G401.6 (cell line): ENCODE measurements around the gene MAPK14.

ENCODE experiments used
- FAIRE-seq: peaks from 2 replicates; lab custom pipeline; 2012; peaks lifted over from hg19 to GRCh38; lab: Jason Lieb, UNC

Gene MAPK14

DNA sequence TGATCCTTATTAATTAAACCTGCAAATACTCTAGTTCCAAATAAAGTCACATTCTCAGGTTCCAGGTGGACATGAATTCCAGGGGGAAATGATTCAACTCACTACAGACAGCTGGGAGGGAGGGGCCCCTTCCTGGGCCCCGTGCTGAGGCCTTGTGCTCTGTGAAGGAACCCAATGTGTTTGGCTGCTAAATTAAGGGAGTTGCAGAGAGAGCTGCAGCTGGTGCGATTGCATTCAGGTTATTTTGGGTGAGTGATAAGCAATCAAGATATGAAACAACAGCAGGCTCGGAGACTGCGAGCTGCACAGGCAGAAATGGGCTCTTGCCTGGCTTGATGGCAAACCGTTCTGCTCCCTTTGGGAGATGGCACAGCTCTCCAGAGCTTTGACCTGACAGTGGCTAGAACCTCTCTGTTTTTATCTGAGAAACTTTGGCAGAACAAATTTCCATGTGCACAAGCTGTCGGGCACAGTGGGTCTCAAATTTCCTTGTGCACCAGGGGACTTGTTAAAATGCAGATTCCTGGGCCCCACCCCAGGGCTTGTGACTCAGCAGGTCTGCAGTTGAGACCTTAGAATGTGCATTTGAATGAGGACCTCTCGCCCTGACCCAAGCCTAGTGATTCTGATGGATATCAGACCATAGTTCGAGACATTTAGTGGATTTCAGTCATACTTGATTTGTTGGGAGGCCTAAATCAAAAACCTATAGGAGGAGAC, 112.5 kb downstream of the MAPK14 start:
- FAIRE-seq = no peak

GRCh38 chr6:36141091-36141490, 113.5 kb downstream of the MAPK14 start:
- FAIRE-seq = no peak

- FAIRE-seq = no peak
Observed at GRCh38 chr6:36141961-36142360, 114.4 kb downstream of the MAPK14 start.

DNA sequence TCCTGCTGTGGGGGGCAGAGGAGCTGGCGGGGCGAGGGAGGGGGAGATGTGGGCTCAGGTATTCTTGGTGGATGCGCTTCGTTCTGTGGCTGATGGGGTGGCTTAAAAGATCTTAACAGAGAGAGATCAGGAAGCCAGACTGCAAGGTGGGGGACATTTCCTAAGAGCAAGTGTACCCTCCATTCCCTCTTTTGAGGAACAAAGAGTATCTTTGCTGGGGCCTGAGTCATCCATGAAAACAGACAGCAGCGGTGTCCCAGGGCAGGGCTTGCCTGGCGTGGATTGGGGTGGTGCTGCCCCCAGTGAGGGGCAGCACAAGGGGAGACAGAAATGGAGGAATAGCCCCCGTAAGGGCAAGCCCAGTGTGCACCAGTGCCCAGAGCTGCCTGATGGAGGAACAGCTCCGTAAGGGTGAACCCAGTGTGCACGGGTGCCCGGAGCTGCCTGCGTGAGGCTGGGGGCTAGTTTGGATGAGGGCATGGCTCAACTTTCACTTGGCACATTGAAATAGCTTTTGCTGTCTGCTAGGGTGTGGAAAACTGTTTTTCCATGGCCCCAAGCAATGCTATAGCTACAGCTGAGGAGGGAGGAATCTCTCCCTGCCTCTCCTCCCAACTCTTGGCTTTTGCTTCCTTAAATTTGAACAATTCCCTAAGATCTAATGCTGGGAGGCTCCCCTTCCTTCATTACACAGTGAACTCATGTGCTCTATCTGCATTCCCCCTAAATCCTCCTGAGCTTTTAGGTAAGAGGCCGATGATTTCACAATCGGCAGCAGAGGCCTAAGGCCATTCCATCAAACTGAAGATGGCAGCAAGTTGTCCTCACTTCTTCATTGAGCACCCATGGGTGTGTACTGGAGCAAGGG, 115.6 kb downstream of the MAPK14 start:
- FAIRE-seq = no peak

DNA sequence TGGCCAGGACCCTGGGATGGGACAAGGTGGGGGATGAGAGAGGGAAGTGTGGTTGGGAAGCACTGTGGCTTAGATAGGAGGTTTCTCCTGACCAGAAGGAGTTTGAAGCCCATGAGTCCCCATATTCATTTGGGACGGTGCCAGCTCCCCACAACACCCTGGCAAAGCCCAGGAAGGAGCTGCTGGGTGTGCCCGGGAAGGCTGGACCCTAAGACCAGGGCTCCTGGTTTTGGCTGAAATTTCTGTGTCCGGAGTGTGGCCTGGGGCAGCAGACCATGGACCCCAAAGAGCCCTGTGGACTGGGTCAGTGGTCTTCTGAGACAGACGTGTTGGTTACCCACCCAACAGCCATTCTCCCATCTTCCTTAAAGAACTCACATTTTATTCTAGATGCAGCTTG, 117.9 kb downstream of the MAPK14 start:
- no peak for FAIRE-seq

- FAIRE-seq = no peak
Observed at GRCh38 chr6:36147294-36147693, 119.7 kb downstream of the MAPK14 start.

- no peak for FAIRE-seq
Observed at GRCh38 chr6:36149476-36149875, 121.9 kb downstream of the MAPK14 start.

DNA sequence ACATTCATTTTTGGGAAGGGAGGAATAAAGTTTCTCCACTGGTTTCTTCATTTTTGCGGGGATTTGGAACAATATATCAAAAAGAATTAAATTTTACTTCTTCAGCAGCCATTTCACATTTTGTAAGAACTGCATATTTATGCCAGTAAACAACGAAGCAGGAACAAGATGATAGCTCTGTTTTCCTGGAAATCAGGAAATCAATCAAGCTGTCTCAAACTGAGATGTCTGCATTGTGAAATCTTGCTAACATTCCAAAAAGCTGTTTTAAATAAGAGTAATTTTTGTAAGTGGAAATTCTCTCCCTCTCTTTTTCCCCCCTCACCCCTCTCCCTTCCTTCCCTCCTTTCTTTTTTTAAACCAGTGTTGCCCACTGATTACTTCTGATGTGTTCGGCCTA, 122.7 kb downstream of the MAPK14 start:
- no peak for FAIRE-seq

DNA sequence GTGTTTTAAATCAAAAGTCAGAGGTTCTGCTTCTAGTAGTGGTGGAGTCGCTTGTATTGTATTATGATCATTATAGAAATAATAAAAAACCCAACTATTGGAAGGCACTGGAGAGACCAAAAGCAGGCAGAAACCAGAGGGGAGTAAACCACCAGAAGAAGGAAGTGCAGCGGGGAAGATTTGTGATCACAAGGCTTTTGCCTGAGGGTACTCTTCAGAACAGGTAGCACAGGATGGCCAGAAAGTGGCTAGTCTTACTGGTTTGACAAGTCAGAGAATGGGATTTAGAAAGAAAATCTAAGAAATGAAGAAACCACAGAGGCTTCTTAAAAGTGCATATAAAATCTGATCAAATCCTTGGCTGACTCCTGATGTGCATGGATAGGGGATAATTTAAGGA, 126.7 kb downstream of the MAPK14 start:
- FAIRE-seq = no peak

GRCh38 chr6:36155662-36156061, 128.1 kb downstream of the MAPK14 start:
- FAIRE-seq = no peak

GRCh38 chr6:36160147-36160760, 132.6 kb downstream of the MAPK14 start:
- no peak for FAIRE-seq
